Muscle layer of duodenum (tissue), 2 donors: ENCODE results near the gene UPF2.
"Not testable (repeated sequence)": the region's sequence is repeated elsewhere in the genome, so short reads cannot be mapped to it uniquely, and the experiment has no call there.

Source experiments
- H3K27ac ChIP-seq: one replicate; pipeline ENCODE4 v1.7.0; 2013; ENCODE audit warnings: mild to moderate bottlenecking, low read length
- H3K27me3 ChIP-seq: one replicate; pipeline ENCODE4 v1.7.0; 2013; ENCODE audit warnings: low read depth, mild to moderate bottlenecking, control low read depth, low read length
- H3K36me3 ChIP-seq, 2 donors: one replicate each; pipeline ENCODE4 v1.7.0; 2013; ENCODE audit warnings: low read length in 2 of 2, control low read depth in 1 of 2, mild to moderate bottlenecking in 1 of 2; ENCODE audit not compliant: insufficient read depth in 2 of 2, control insufficient read depth in 1 of 2
- H3K4me1 ChIP-seq, 2 donors: one replicate each; pipeline ENCODE4 v1.7.0; 2013; ENCODE audit warnings: low read length in 2 of 2, mild to moderate bottlenecking in 2 of 2, control low read depth in 1 of 2, moderate library complexity in 1 of 2; ENCODE audit not compliant: insufficient read depth in 2 of 2, control insufficient read depth in 1 of 2
- H3K4me3 ChIP-seq, 2 donors: one replicate each; pipeline ENCODE4 v1.7.0; 2013; ENCODE audit warnings: low read length in 2 of 2, low read depth in 1 of 2, mild to moderate bottlenecking in 1 of 2
- H3K9me3 ChIP-seq, 2 donors: one replicate each; pipeline ENCODE4 v1.7.0; 2013; ENCODE audit warnings: low read length in 2 of 2, control low read depth in 1 of 2, mild to moderate bottlenecking in 1 of 2; ENCODE audit not compliant: control insufficient read depth in 1 of 2
- donor health status: healthy.

The UPF2 gene

GRCh38 chr10:12008842-12009241 is 33.8 kb downstream of the UPF2 start:
- not testable (repeated sequence) for H3K27me3 ChIP-seq, H3K9me3 ChIP-seq, H3K4me1 ChIP-seq, H3K4me3 ChIP-seq, H3K27ac ChIP-seq
- H3K36me3 ChIP-seq = peaks cover 3 to 40% of the 10 kb centered on the region in 2 donors

GRCh38 chr10:12006671-12007070 is 35.9 kb downstream of the UPF2 start:
- Histone ChIP-seq H3K4me3 (no peak overlapping the region), H3K27me3 (no peaks in the 10 kb centered on the region), H3K36me3 (peaks cover 8 to 53% of the 10 kb centered on the region in 2 donors), H3K27ac (no peak overlapping the region), H3K4me1 (no peaks in the 10 kb centered on the region), H3K9me3 (peaks cover 0 to 4% of the 10 kb centered on the region in 2 donors)

DNA sequence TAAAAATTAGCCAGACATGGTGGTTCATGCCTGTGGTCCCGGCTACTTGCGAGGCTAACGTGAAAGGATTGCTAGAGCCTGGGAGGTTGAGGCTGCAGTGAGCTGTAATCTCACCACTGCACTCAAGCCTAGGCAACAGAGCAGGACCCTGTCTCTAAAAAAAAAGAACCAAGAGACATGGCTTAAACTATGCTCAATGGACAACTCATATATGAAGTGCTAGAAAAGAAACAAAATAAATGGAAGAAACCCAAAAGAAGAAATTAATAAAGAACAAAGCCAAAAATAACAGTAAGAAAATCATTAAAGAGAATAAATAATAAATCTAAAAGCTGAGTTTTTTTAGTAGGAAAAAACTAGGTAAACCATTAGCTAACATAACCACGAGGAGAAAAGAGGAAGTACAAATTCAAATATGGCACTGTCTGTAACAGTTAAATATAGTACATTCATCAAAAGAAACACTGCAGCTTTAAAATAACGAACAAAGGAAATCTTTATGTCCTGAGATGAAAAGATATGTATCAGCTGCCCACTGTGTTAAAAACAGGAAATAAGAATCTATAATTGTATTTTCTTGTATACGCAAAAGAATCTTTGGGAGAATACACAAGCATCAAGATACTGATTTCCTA is 48.7 kb downstream of the UPF2 start:
- H3K9me3 ChIP-seq = no peaks in the 10 kb centered on the region
- H3K27me3 ChIP-seq = no peaks in the 10 kb centered on the region
- H3K4me3 ChIP-seq = no peak overlapping the region
- H3K27ac ChIP-seq = no peak overlapping the region
- H3K4me1 ChIP-seq = no peaks in the 10 kb centered on the region
- peaks cover 17 to 25% of the 10 kb centered on the region in 2 donors for H3K36me3 ChIP-seq

DNA sequence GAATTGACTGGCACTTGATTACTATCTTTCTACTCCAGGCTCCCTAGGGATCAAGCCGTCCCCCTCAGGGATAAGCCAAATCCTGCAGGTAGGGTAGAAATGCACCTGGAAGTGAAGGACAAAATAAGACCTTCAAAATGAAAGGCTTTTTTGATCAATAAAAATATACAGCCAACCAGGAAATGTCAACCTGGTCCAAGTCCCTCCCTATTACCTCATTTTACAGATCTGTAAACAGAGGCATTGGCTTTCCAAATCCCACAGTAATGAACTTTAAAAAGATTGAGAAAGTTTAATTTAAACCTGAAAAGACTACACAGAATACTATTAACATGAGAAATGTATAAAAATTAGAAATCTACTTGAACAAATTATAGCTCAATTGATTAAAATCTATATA is 53.7 kb downstream of the UPF2 start:
- no peak overlapping the region for H3K4me3 ChIP-seq
- peaks cover 0 to 5% of the 10 kb centered on the region in 2 donors for H3K4me1 ChIP-seq
- no peaks in the 10 kb centered on the region for H3K9me3 ChIP-seq
- peaks cover 8 to 9% of the 10 kb centered on the region in 2 donors for H3K36me3 ChIP-seq
- no peaks in the 10 kb centered on the region for H3K27me3 ChIP-seq
- no peak overlapping the region for H3K27ac ChIP-seq

GRCh38 chr10:11986593-11987216 is 55.9 kb downstream of the UPF2 start:
- Histone ChIP-seq H3K9me3 (no peaks in the 10 kb centered on the region), H3K4me1 (peaks cover 0 to 5% of the 10 kb centered on the region in 2 donors), H3K4me3 (no peak overlapping the region), H3K27me3 (no peaks in the 10 kb centered on the region), H3K36me3 (peaks cover 8 to 9% of the 10 kb centered on the region in 2 donors), H3K27ac (no peak overlapping the region)

- H3K4me1 ChIP-seq = peaks cover 0 to 5% of the 10 kb centered on the region in 2 donors
- H3K4me3 ChIP-seq = no peak overlapping the region
- no peaks in the 10 kb centered on the region for H3K27me3 ChIP-seq
- H3K36me3 ChIP-seq = peaks cover 15 to 24% of the 10 kb centered on the region in 2 donors
- no peak overlapping the region for H3K27ac ChIP-seq
- no peaks in the 10 kb centered on the region for H3K9me3 ChIP-seq
These were observed 60.4 kb downstream of the UPF2 start for GRCh38 chr10:11982253-11982652.

DNA sequence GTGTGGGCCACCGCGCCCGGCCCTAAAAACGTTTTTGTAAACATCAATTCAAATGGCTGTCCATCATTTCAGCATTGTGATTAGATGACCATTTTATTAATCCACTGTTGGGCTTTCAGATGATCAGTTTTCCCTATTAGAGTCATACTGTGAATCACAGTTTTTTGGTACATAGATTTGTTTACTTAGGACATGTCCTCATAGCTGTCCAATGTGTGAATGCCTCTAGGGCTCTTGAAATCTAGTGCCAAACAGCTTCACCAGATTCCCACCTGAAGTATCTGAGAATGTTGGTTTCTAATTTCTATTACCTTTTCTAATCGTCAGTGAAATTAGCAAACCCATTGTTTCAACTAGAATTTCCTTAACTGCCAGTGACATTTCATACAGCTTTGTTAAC is 66.8 kb downstream of the UPF2 start:
- Histone ChIP-seq H3K36me3 (peaks cover 27 to 35% of the 10 kb centered on the region in 2 donors), H3K27me3 (no peaks in the 10 kb centered on the region), H3K27ac (no peak overlapping the region), H3K4me1 (no peaks in the 10 kb centered on the region), H3K9me3 (no peaks in the 10 kb centered on the region), H3K4me3 (no peak overlapping the region)

- H3K36me3 ChIP-seq = peaks cover 13 to 17% of the 10 kb centered on the region in 2 donors
- not testable (repeated sequence) for H3K9me3 ChIP-seq, H3K27ac ChIP-seq, H3K27me3 ChIP-seq, H3K4me1 ChIP-seq, H3K4me3 ChIP-seq
These were observed 70.1 kb downstream of the UPF2 start for GRCh38 chr10:11972523-11972922.

- peaks cover 31 to 54% of the 10 kb centered on the region in 2 donors for H3K36me3 ChIP-seq
- H3K27ac ChIP-seq = no peak overlapping the region
These were observed 80.4 kb downstream of the UPF2 start for GRCh38 chr10:11962176-11962575.

GRCh38 chr10:11961771-11962170 is 80.8 kb downstream of the UPF2 start:
- H3K36me3 ChIP-seq = peaks cover 29 to 55% of the 10 kb centered on the region in 2 donors
- H3K27ac ChIP-seq = no peak overlapping the region
- no peaks in the 10 kb centered on the region for H3K9me3 ChIP-seq
- H3K27me3 ChIP-seq = no peaks in the 10 kb centered on the region
- H3K4me1 ChIP-seq = no peaks in the 10 kb centered on the region
- H3K4me3 ChIP-seq = no peak overlapping the region

More at GRCh38 chr10:11962176-11962575, 80.4 kb downstream of the UPF2 start:
- H3K9me3 ChIP-seq = no peaks in the 10 kb centered on the region
- H3K4me3 ChIP-seq = no peak overlapping the region
- no peaks in the 10 kb centered on the region for H3K4me1 ChIP-seq
- H3K27me3 ChIP-seq = no peaks in the 10 kb centered on the region

DNA sequence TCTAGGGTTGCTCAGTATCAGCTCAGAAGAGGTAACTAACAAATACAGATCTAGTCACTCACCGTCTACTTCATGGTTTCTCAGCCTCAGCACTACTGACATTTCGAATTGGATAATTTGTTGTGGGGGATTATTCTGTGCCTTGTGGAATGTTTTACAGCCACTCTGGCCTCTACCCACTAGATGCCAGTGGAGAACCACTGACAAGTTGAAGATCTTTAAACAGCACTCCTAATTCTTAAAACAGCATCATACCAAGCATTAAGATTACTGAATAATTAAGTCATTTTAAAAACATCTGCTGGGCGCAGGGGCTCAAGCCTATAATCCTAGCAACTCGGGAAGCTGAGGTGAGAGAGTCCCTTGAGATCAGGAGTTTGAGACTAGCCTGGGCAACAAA is 82.6 kb downstream of the UPF2 start:
- H3K4me3 ChIP-seq = no peak overlapping the region
- no peaks in the 10 kb centered on the region for H3K27me3 ChIP-seq
- no peak overlapping the region for H3K27ac ChIP-seq
- no peaks in the 10 kb centered on the region for H3K4me1 ChIP-seq
- H3K36me3 ChIP-seq = peaks cover 34 to 59% of the 10 kb centered on the region in 2 donors
- H3K9me3 ChIP-seq = no peaks in the 10 kb centered on the region

DNA sequence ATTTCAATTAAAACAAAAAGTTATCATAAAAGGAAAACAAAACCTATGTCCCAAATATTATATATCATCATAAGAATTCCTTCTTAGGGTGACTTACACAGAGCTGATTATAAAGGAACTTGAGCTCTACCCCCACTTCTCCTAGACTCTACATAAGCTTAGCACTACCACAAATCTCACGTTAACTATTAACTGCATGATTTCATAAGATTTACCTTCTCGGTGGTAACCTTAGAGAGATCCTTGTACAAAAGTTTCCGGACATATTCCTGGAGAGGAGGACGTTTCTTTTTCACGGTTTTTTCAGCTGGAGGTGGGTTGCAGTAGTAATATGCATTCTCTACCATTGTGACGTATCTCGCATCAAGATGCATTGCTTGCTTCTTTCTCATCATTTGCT is 83.7 kb downstream of the UPF2 start:
- Histone ChIP-seq H3K27ac (no peak overlapping the region), H3K36me3 (peaks cover 30 to 51% of the 10 kb centered on the region in 2 donors), H3K4me1 (no peaks in the 10 kb centered on the region), H3K4me3 (no peak overlapping the region), H3K9me3 (no peaks in the 10 kb centered on the region), H3K27me3 (no peaks in the 10 kb centered on the region)
